Parathyroid adenoma (tissue), 2 donors: Measurements from ENCODE around the gene CNTN4.

Experiments used
- H2AFZ ChIP-seq: fragments of 300-600 bp; sonication (generic); one replicate; pipeline ENCODE4 v1.7.0; 2017; ENCODE audit warnings: antibody characterized with exemption, mild to moderate bottlenecking
- H3K27ac ChIP-seq: fragments of 300-600 bp; sonication (generic); one replicate; pipeline ENCODE4 v1.7.0; 2017
- H3K27me3 ChIP-seq: fragments of 300-600 bp; sonication (generic); one replicate; pipeline ENCODE4 v1.7.0; 2017; ENCODE audit warnings: low read length; ENCODE audit not compliant: control insufficient read depth, insufficient read depth
- H3K36me3 ChIP-seq: fragments of 300-600 bp; sonication (generic); one replicate; pipeline ENCODE4 v1.7.0; 2017; ENCODE audit warnings: low read length; ENCODE audit not compliant: control insufficient read depth, insufficient read depth
- H3K4me1 ChIP-seq: fragments of 300-600 bp; sonication (generic); one replicate; pipeline ENCODE4 v1.7.0; 2017; ENCODE audit warnings: control low read depth
- H3K4me2 ChIP-seq: fragments of 300-600 bp; sonication (generic); one replicate; pipeline ENCODE4 v1.7.0; 2017; ENCODE audit warnings: low read length
- H3K4me3 ChIP-seq: fragments of 300-600 bp; sonication (generic); one replicate; pipeline ENCODE4 v1.7.0; 2017; ENCODE audit warnings: low read depth, low read length
- H3K79me2 ChIP-seq: fragments of 300-600 bp; sonication (generic); one replicate; pipeline ENCODE4 v1.7.0; 2017; ENCODE audit warnings: control low read depth
- H3K9ac ChIP-seq: fragments of 300-600 bp; sonication (generic); one replicate; pipeline ENCODE4 v1.7.0; 2017; ENCODE audit warnings: mild to moderate bottlenecking
- H3K9me3 ChIP-seq: fragments of 300-600 bp; sonication (generic); one replicate; pipeline ENCODE4 v1.7.0; 2017; ENCODE audit warnings: low read length; ENCODE audit not compliant: control insufficient read depth
- CTCF ChIP-seq: fragments of 300-600 bp; sonication (generic); IDR thresholded peaks from one replicate; pipeline ENCODE4 v1.7.0; 2017; ENCODE audit warnings: antibody characterized with exemption, mild to moderate bottlenecking
- donor health status: primary hyperparathyroidism.

The CNTN4 gene

GRCh38 chr3:2568929-2569328, 470.3 kb downstream of the CNTN4 start:
- Histone ChIP-seq H3K9me3 (no peaks in the 10 kb centered on the region), H3K9ac (no peak overlapping the region), H3K4me3 (no peak overlapping the region), H3K36me3 (no peaks in the 10 kb centered on the region), H3K27me3 (no peaks in the 10 kb centered on the region), H3K27ac (no peak overlapping the region), H3K79me2 (no peaks in the 10 kb centered on the region), H2AFZ (no peak overlapping the region), H3K4me1 (peaks cover 4% of the 10 kb centered on the region), H3K4me2 (no peak overlapping the region)
- TF ChIP-seq CTCF: no peak

- H3K4me2 ChIP-seq: no peak overlapping the region
- H3K9ac ChIP-seq: no peak overlapping the region
- no peaks in the 10 kb centered on the region for H3K9me3 ChIP-seq
- no peak overlapping the region for H3K27ac ChIP-seq
- no peaks in the 10 kb centered on the region for H3K36me3 ChIP-seq
- no peak overlapping the region for H2AFZ ChIP-seq
- H3K27me3 ChIP-seq: no peaks in the 10 kb centered on the region
- H3K4me3 ChIP-seq: no peak overlapping the region
- H3K4me1 ChIP-seq: no peaks in the 10 kb centered on the region
- TF ChIP-seq CTCF: no peak
- no peaks in the 10 kb centered on the region for H3K79me2 ChIP-seq
Observed at GRCh38 chr3:2577571-2577970, 478.9 kb downstream of the CNTN4 start.

GRCh38 chr3:2578560-2578959, 479.9 kb downstream of the CNTN4 start:
- Histone ChIP-seq H3K27me3 (no peaks in the 10 kb centered on the region), H3K4me2 (no peak overlapping the region), H3K4me1 (no peaks in the 10 kb centered on the region), H3K9ac (no peak overlapping the region), H3K36me3 (no peaks in the 10 kb centered on the region), H3K9me3 (no peaks in the 10 kb centered on the region), H3K27ac (no peak overlapping the region), H3K79me2 (no peaks in the 10 kb centered on the region), H3K4me3 (no peak overlapping the region), H2AFZ (no peak overlapping the region)
- TF ChIP-seq CTCF: no peak

- H3K36me3 ChIP-seq: no peaks in the 10 kb centered on the region
- H3K27ac ChIP-seq: no peak overlapping the region
- no peak overlapping the region for H3K9ac ChIP-seq
- no peak overlapping the region for H2AFZ ChIP-seq
- H3K27me3 ChIP-seq: no peaks in the 10 kb centered on the region
- H3K4me1 ChIP-seq: no peaks in the 10 kb centered on the region
- H3K9me3 ChIP-seq: no peaks in the 10 kb centered on the region
- no peak overlapping the region for H3K4me2 ChIP-seq
- H3K79me2 ChIP-seq: no peaks in the 10 kb centered on the region
- no peak for TF ChIP-seq CTCF
- H3K4me3 ChIP-seq: no peak overlapping the region
Observed at GRCh38 chr3:2579206-2579605, 480.5 kb downstream of the CNTN4 start.

GRCh38 chr3:2583046-2583445, 484.4 kb downstream of the CNTN4 start:
- Histone ChIP-seq H3K9me3 (no peaks in the 10 kb centered on the region), H3K4me2 (no peak overlapping the region)
- TF ChIP-seq CTCF: no peak

More at GRCh38 chr3:2583046-2583445, 484.4 kb downstream of the CNTN4 start:
- Histone ChIP-seq H3K27me3 (no peaks in the 10 kb centered on the region), H3K36me3 (no peaks in the 10 kb centered on the region), H3K9ac (no peak overlapping the region), H3K27ac (no peak overlapping the region), H2AFZ (no peak overlapping the region), H3K4me3 (no peak overlapping the region), H3K79me2 (no peaks in the 10 kb centered on the region), H3K4me1 (no peaks in the 10 kb centered on the region)
